Left lung (tissue), 10 donors: ENCODE data around the gene PINLYP. TPM values are rescaled to one million over a fixed set of nuclear protein-coding genes. Genes with fewer than 3 reads are reported as not detected.
"Not testable (repeated sequence)": the region's sequence is repeated elsewhere in the genome, so short reads cannot be mapped to it uniquely, and the experiment has no call there.

Experiments used
- ATAC-seq: fragments of 200-7000 bp; cut with Tn5 transposase; one replicate; pipeline ENCODE4 v1.9.1; 2020; ENCODE audit warnings: moderate library complexity
- DNase-seq, 4 donors: peaks; one replicate each; pipeline ENCODE4 v3.0.0-alpha.2; 2013 to 2020
- H3K27ac ChIP-seq, 2 donors: fragments of 200-600 bp; sonication (generic) in 1 of 2; one replicate each; pipeline versions ENCODE4 v1.5.0 to v1.8.0; 2020 to 2021
- H3K27me3 ChIP-seq, 2 donors: fragments of 200-600 bp; sonication (generic) in 1 of 2; one replicate each; pipeline versions ENCODE4 v1.5.0 to v1.8.0; 2020 to 2021
- H3K36me3 ChIP-seq, 2 donors: fragments of 200-600 bp; sonication (generic) in 1 of 2; one replicate each; pipeline versions ENCODE4 v1.5.0 to v1.8.0; 2020 to 2021
- H3K4me1 ChIP-seq, 2 donors: fragments of 200-600 bp; one replicate each; pipeline ENCODE4 v1.8.0; 2021
- H3K4me3 ChIP-seq, 2 donors: fragments of 200-600 bp; sonication (generic) in 1 of 2; one replicate each; pipeline versions ENCODE4 v1.5.0 to v1.8.0; 2020 to 2021; ENCODE audit warnings: mild to moderate bottlenecking in 1 of 2
- H3K9me3 ChIP-seq, 2 donors: fragments of 200-600 bp; sonication (generic) in 1 of 2; one replicate each; pipeline versions ENCODE4 v1.5.0 to v1.8.0; 2020 to 2021
- CTCF ChIP-seq, 2 donors: fragments of 200-600 bp; sonication (generic) in 1 of 2; IDR thresholded peaks; one replicate each; pipeline versions ENCODE4 v1.5.0 to v1.8.0; 2021; ENCODE audit warnings: antibody characterized with exemption in 2 of 2
- intact Hi-C, 2 donors: fragments of 100-400 bp; cut with DNase I; formaldehyde crosslinking; loops; one replicate each; pipeline versions ENCODE4 v1.11.2 to v1.14.2; 2022
- polyA plus RNA-seq, 6 donors: library from polyadenylated mRNA; unstranded; fragments of 120-200 nt; gene quantifications; one replicate each; pipeline ENCODE4 v1.2.1, GENCODE V29; 2013; ENCODE audit not compliant: insufficient read length in 6 of 6
- total RNA-seq, 2 donors: library from RNA; stranded (reverse); fragmentation: NEBNext Ultra II Directional; extraction: Animal tissue kit (Norgen Biotek cat#: 25700); gene quantifications; one replicate each; pipeline ENCODE4 v1.2.1, GENCODE V29; 2021
- donor health status: DM: no; HTN: yes; CAD: no.
- donor health status: DM: no; HTN: no; CAD: no.

PINLYP gene
- total and polyA plus RNA-seq, 8 donors = 6.2 to 21.2 (median 17.0) TPM

- Histone ChIP-seq H3K9me3 (peaks cover 0 to 5% of the 10 kb centered on the region in 2 donors), H3K27me3 (no peaks in the 10 kb centered on the region), H3K36me3 (peaks cover 0 to 95% of the 10 kb centered on the region in 2 donors), H3K4me3 (no peak overlapping the region), H3K27ac (no peak overlapping the region), H3K4me1 (no peaks in the 10 kb centered on the region)
- no peak for DNase-seq
- TF ChIP-seq CTCF (IDR thresholded peaks at IDR 0.05) = no peak
- intact Hi-C loops = no loop called here
- ATAC-seq = no peak
Measured at GRCh38 chr19:43541920-43542650, 33.5 kb upstream of the PINLYP start.

- Histone ChIP-seq H3K27me3 (no peaks in the 10 kb centered on the region), H3K36me3 (peaks cover 0 to 78% of the 10 kb centered on the region in 2 donors), H3K4me3 (no peak overlapping the region), H3K9me3 (peaks cover 0 to 1% of the 10 kb centered on the region in 2 donors), H3K4me1 (no peaks in the 10 kb centered on the region), H3K27ac (no peak overlapping the region)
- ATAC-seq (no peak), DNase-seq (peak in 1 of 4 donors; percentile 32)
- intact Hi-C loops = no loop called here
- no peak for TF ChIP-seq CTCF (IDR thresholded peaks at IDR 0.05)
Measured at GRCh38 chr19:43544077-43544476, 31.5 kb upstream of the PINLYP start.

DNA sequence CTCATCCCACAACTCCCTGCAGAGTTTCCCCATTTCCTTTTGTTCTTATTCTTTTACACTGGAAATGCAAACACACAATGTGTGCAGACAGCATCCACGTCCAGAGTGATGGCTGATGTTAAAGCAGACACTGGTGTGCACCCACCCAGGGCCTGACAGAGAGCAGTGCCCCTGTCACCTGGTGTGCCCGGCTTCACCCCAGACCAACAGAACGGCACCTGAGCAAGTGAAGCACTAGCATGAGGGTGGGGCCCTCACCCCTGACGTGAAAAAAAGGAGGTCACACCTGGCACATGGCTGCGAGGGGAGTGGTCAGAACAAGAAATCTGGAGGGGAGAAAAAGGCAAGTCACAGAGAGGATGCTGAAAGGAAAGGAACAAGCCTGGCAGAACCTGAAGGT is 30.3 kb upstream of the PINLYP start:
- no peak for ATAC-seq
- Histone ChIP-seq H3K9me3 (no peaks in the 10 kb centered on the region), H3K27ac (no peak overlapping the region), H3K4me1 (no peaks in the 10 kb centered on the region), H3K36me3 (peaks cover 0 to 78% of the 10 kb centered on the region in 2 donors), H3K27me3 (no peaks in the 10 kb centered on the region), H3K4me3 (no peak overlapping the region)
- no peak for TF ChIP-seq CTCF (IDR thresholded peaks at IDR 0.05)
- peak in 1 of 4 donors; percentile 29 for DNase-seq
- intact Hi-C loops = no loop called here

DNA sequence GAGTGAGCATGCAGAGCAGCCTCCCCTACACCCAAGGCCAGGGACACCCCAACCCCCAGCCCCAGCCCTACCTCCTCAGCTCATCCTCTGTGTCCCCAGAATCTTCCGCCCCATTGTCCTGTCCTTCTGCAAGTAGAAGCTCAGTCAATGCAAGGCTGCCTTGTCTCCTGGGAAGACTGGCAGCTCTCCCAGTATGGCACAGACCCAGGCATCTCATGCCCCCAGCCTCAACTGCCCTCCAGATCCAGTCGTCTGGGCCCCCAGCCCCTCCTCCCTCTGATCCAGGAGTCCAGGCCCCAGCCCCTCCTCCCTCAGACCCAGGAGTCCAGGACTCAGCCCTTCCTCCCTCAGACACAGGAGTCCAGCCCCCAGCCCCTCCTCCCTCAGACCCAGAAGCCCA is 29.6 kb upstream of the PINLYP start:
- peaks cover 0 to 78% of the 10 kb centered on the region in 2 donors for H3K36me3 ChIP-seq
- H3K4me1 ChIP-seq = no peaks in the 10 kb centered on the region
- no peak overlapping the region for H3K27ac ChIP-seq
- no peak overlapping the region for H3K4me3 ChIP-seq
- H3K9me3 ChIP-seq = no peaks in the 10 kb centered on the region
- no peak for TF ChIP-seq CTCF (IDR thresholded peaks at IDR 0.05)
- intact Hi-C loops = no loop called here
- H3K27me3 ChIP-seq = no peaks in the 10 kb centered on the region
- ATAC-seq (no peak), DNase-seq (peak in 1 of 4 donors; percentile 34)

DNA sequence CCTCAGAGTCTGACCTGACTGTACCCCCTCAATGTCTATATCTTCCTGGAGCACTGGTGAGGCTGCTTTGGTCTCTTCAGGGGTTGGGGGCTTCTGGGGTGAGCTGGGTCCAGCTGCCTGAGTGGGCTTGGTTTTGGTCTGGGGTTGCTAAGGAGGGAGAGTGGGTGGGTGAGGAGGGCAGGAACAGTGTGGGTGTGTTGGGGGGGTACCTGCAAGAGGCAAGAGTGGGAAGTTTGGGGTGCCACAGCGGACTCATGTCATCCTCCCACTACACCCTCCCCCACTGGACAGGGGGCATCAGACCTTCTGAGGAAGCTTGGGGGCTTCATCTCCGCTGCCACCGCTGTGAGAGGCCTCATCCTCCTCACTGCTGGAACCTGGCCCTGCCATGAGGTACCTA is 29.0 kb upstream of the PINLYP start:
- Histone ChIP-seq H3K4me1 (no peaks in the 10 kb centered on the region), H3K4me3 (no peak overlapping the region), H3K27me3 (no peaks in the 10 kb centered on the region), H3K27ac (no peak overlapping the region), H3K9me3 (no peaks in the 10 kb centered on the region), H3K36me3 (peaks cover 0 to 78% of the 10 kb centered on the region in 2 donors)
- no peak for ATAC-seq
- no peak for TF ChIP-seq CTCF (IDR thresholded peaks at IDR 0.05)
- DNase-seq = peak in 1 of 4 donors; percentile 24
- intact Hi-C loops = no loop called here

- DNase-seq = peak in 1 of 4 donors; percentile 20
- ATAC-seq, H3K27ac ChIP-seq, intact Hi-C loops, H3K9me3 ChIP-seq, H3K27me3 ChIP-seq, H3K4me1 ChIP-seq, H3K4me3 ChIP-seq: not testable (repeated sequence)
- peaks cover 0 to 75% of the 10 kb centered on the region in 2 donors for H3K36me3 ChIP-seq
Measured at GRCh38 chr19:43547926-43548325, 27.7 kb upstream of the PINLYP start.
